NOMO-1 treated with dmso at 0.1 percent for 144 hours (cell line): ENCODE data around the gene FASTKD1.
A peak's percentile ranks its signal among the peaks of the same experiment; 100 is the strongest.
"Not testable (repeated sequence)": the region's sequence is repeated elsewhere in the genome, so short reads cannot be mapped to it uniquely, and the experiment has no call there.

ENCODE experiments used
- DNase-seq: peaks from one replicate; lab custom pipeline; 2025; ENCODE audit not compliant: unreplicated experiment; lab: John Stamatoyannopoulos, UW

FASTKD1 gene

DNA sequence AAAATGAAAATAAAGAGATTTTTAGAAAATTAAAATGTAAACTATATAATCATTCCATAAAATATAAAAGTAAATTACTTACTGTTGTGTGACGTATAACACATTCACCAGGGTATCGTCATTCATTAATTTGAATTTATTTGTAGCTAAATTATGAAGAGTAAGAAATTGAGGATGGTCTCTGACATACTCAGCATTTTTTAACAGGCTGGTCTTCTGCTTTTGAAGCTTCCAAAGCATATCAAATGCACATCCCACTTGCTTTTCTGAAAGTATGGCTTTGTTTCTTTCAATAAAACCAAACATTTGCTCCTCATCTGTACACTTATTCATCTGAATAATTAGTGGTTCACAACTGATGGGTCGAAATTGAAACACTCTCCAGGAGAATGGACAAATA is 2.1 kb downstream of the FASTKD1 start:
- DNase-seq: no peak

DNA sequence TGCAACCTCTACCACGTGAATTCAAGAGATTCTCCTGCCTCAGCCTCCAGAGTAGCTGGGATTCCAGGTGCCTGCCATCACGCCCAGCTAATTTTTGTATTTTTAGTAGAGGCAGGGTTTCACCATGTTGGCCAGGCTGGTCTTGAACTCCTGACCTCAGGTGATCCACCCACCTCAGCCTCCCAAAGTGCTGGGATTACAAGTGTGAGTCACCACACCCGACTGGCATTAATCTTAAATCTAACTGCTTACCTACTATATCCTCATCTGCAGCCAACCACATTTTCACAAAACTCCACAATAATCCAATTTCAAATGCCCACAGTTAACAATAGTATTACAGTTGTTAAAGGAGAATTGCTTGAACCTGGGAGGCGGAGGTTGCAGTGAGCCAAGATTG is 2.9 kb downstream of the FASTKD1 start:
- not testable (repeated sequence) for DNase-seq

DNA sequence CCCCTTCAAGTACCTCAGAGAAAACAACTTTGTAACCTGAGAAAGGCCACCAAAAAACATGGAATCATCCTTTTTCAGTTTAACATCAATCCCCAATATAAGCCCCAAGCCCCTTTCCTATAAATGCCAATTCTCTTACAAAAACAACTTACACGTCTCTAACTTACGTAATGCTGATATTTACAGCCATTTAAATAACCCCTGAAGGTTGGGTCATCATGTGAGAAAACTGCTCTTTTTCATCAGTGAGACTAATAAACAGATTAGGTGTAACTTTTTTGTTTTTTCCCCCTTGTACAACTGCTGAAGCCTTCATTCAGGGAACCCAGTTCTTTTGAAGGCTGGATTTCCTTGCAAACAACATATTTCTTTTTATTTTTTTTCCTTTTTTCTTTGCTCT is 3.7 kb downstream of the FASTKD1 start:
- DNase-seq: no peak

- DNase-seq: no peak
Measured at GRCh38 chr2:169565686-169566085, 8.0 kb downstream of the FASTKD1 start.

GRCh38 chr2:169562519-169562918 is 11.1 kb downstream of the FASTKD1 start:
- DNase-seq: no peak

GRCh38 chr2:169562084-169562483 is 11.6 kb downstream of the FASTKD1 start:
- not testable (repeated sequence) for DNase-seq

DNA sequence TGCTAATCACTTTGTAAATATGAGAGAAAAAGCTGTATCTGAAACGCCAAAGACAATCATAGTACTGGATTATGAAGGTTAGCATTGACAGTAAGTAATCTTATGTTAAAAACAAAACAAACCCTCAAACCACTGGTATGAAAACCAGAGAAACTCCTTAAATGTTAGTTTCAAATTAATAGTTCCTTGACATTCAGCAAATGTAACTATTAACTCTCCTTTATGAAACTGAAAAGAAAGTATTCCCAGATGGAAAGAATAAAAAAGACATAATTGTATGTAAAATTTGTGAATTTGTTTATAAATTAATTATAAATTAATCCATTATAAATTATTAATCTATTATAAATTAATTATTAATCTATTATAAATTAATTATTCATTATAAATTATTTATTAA is 12.3 kb downstream of the FASTKD1 start:
- DNase-seq: no peak

- DNase-seq: no peak
Measured at GRCh38 chr2:169546756-169547155, 26.9 kb downstream of the FASTKD1 start.

- no peak for DNase-seq
Measured at GRCh38 chr2:169542433-169542832, 31.2 kb downstream of the FASTKD1 start.

DNA sequence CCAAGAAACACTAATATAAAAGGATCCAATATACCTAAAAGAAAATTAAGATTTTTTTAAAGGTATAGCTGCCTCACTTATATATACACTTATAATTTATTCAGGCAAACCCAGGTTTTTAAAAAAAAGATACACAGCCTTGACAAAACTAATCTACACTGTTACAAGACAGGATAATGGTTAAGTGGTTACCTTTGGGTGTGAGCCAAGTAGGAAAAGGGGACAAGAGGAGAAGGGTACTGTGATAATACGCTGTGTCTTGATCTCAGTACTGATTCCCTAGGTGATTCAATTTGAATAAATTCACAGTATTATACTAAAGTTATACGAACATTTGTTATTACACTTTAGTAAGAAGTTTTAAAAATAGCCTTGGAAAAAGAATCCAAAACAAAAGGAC is 33.5 kb downstream of the FASTKD1 start:
- DNase-seq: no peak

DNA sequence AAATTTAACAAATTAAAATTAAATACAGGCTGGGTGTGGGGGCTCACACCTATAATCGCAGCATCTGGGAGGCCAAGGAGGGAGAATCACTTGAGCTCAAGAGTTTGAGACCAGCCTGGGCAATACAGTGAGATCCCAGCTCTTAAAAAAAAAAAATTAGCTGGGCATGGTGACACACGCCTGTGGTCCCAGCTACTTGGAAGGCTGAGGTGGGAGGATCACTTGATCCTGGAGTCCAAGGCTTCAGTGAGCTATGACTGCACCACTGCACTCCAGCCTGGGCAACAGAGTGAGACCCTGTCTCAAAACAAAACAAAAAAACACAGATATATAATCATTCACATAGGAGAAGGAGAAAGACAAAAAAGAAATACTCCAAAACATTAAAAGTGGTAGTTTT is 34.2 kb downstream of the FASTKD1 start:
- DNase-seq: not testable (repeated sequence)

- DNase-seq: peak; percentile 4
Measured at GRCh38 chr2:169528271-169528701, 45.4 kb downstream of the FASTKD1 start.

DNA sequence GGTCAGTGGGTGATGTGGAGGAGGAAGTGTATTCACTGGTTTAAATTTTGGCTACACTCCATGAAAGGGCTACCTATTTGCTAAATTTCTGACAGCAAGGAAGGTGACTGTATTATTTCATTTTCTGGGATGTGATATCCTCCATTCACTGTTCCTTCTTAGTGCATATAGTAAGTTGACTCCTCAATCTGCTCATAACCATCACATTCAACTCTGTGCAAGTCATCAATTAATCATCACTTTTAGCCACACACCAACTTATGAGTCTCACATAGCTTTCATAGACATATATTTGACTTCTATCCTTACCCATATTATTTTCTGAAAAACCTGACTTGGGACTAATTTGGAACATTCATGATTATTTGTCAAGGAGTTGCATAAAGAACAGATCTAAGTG is 47.2 kb downstream of the FASTKD1 start:
- no peak for DNase-seq

DNA sequence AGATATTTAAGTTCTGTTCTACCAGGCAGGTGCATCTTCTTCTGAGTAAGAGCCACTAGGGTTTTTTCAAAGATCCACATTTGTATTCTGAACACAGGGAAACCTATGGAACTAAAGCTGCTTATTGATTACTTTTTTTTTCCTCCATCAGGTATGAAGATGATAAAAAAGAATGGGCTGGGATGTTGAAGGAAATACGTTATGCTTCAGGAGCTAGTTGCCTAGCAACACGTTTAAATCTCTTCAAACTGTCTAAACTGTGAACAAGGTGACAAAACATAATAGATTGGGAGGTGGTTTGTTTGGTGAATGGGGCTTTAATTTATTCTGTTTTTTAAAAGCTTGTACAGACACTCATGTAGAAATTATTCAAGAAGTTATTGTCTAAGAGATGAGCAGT is 48.2 kb downstream of the FASTKD1 start:
- DNase-seq: no peak

DNA sequence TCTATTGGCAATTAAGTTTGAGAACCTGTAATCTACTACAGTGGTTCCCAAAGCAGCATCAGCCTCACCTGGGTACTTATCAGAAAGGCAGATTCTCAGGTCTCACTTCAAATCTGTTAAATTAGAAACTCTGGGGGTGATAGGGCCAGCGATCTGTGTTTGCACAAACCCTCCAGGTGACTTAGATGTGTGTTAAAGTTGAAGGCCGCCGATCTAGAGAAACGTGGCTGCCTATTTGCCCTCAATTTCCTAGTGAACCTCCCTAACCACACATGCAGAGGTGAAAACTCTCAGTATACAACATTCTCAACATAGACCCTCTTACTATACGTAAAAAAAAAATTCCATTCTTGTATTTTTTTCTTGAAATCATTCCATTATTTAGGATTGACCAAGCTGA is 50.0 kb downstream of the FASTKD1 start:
- no peak for DNase-seq

GRCh38 chr2:169520896-169521295 is 52.8 kb downstream of the FASTKD1 start:
- no peak for DNase-seq

DNA sequence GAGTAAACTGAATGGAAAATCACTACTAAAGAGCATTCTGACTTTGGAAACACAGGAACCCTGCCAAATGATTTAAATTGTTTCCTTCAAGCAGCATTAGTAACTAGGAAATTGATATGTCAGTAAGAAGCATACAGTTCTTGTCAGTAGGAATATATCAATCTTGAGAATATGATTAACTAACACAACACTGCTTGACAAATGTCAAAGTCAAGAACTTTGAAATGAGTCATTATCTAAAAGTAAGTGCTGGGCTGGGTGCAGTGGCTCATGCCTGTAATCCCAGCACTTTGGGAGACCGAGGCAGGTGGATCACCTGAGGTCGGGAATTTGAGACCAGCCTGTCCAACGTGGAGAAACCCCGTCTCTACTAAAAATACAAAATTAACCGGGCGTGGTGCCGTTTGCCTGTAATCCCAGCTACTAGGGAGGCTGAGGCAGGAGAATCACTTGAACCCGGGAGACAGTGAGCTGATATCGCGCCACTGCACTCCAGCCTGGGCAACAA is 57.1 kb downstream of the FASTKD1 start:
- DNase-seq: not testable (repeated sequence)

- peak; percentile 1 for DNase-seq
Measured at GRCh38 chr2:169514758-169515157, 58.9 kb downstream of the FASTKD1 start.

DNA sequence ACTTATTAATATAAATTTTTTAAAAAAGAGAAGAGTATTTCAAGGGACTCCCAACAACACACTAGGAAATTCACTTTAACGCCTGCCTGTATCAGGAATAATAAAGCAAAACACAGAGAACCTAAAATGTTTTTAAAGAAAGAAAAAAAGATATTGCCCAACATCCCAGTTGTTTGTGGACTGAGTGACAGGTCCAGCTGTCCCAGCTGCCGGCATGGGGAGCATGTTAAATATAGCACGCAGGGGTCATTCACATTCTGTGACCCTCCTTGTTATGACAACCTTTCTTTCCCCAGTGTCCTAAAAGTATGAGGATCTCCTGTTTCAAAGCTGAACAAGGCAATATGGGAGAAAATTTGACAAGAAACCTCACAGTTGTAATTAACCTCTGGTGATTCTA is 59.7 kb downstream of the FASTKD1 start:
- DNase-seq: no peak

GRCh38 chr2:169513094-169513493 is 60.6 kb downstream of the FASTKD1 start:
- DNase-seq: no peak

DNA sequence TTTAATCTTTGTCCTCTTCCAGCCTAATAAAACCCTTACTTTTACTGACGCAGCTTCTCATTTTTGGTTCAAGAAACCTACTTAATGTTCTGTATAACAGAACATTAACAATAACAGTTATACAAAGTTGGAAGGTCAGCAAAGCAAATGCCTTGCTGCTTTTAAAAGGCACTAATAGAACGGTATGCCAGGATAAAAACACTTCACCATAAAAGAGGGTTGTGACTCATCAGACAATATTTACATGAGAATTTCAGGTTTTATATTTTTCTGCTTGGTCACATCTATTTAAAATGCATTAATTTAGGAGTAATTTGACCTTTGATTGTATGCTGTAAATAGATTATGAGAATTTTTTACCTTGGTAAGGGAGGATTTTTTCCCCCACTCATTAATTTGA is 61.1 kb downstream of the FASTKD1 start:
- DNase-seq: no peak

GRCh38 chr2:169511818-169512217 is 61.8 kb downstream of the FASTKD1 start:
- DNase-seq: no peak

DNA sequence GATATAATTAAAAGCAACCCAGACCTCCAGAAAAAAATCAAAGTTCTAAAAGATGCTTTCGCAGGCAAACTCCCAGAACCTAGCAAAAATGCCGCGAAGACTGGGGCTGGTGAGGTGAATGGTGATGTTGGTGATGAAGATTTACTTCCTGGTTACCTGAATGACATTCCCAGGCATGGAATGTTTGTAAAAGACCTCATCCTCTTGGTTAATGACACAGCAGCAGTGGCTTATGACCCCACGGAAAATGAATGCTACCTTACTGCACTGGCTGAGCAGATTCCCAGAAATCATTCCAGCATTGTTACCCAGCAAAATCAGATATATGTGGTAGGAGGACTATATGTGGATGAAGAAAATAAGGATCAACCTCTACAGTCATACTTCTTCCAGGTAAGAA is 63.2 kb downstream of the FASTKD1 start:
- no peak for DNase-seq

DNA sequence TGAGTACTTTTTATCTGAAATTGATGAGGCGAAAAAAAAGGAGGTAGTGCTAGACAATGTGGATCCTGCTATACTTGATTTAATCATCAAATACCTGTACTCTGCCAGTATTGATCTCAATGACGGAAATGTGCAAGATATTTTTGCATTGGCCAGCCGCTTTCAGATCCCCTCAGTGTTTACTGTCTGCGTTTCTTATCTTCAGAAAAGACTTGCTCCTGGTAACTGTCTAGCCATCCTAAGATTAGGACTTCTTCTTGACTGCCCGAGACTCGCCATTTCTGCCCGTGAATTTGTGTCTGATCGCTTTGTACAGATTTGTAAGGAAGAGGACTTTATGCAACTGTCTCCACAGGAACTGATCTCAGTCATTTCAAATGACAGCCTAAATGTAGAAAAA is 63.7 kb downstream of the FASTKD1 start:
- no peak for DNase-seq
